ENCODE results near the gene SPATA31D1. TPM values are rescaled to one million over a fixed set of nuclear protein-coding genes. Genes with fewer than 3 reads are reported as not detected.
"Not testable (repeated sequence)": the region's sequence is repeated elsewhere in the genome, so short reads cannot be mapped to it uniquely, and the experiment has no call there.

The SPATA31D1 gene
- not detected for total RNA-seq (2021; ENCODE audit: unreplicated experiment)
- not detected in 2 replicates for polyA plus RNA-seq (2012)
- not detected for Bru-seq, nascent RNA
- BruChase-seq, experiment 1, labeled RNA remaining after a 6-hour chase: not detected
- BruChase-seq, experiment 2, labeled RNA remaining after a 2-hour chase: percentile 16 among the genes with signal in this experiment
- long read RNA-seq: 0 reads

- CTCF ChIA-PET; H3K27me3 ChIP-seq (ENCODE audit: insufficient read depth, low read length); H3K9me3 ChIP-seq (ENCODE audit: control insufficient read depth in 1 of 2, insufficient read depth in 1 of 2, low read depth in 1 of 2, low read length in 2 of 2); POLR2A ChIA-PET; H3K4me1 ChIP-seq (ENCODE audit: control insufficient read depth in 1 of 2, insufficient read depth in 2 of 2, low read length in 2 of 2); H4K20me1 ChIP-seq (ENCODE audit: insufficient read depth); H3K27ac ChIP-seq (ENCODE audit: low read depth, low read length); RAD21 ChIA-PET (ENCODE audit: low non-redundant PET in 1 of 2, low total read pairs in 2 of 2, uncharacterized antibody in 2 of 2, unreplicated experiment in 2 of 2); H3K4me2 ChIP-seq (ENCODE audit: low read length); H2AFZ ChIP-seq (ENCODE audit: low read depth, low read length, poor library complexity, severe bottlenecking); intact Hi-C loops (cut with micrococcal nuclease); H3K4me3 ChIP-seq (replicated peaks in 1 of 2; ENCODE audit: low read depth in 1 of 2, low read length in 2 of 2); H3K9me2 ChIP-seq (ENCODE audit: insufficient read depth); BruUV-seq (replicated peaks); H3K9ac ChIP-seq (ENCODE audit: low read length); ATAC-seq; H3K79me2 ChIP-seq (ENCODE audit: insufficient read depth, low read length); H3K36me3 ChIP-seq (ENCODE audit: control insufficient read depth in 1 of 2, insufficient read depth in 2 of 2, low read length in 2 of 2); DNase-seq (ENCODE audit: low read depth, low spot score): not testable (repeated sequence)
Observed at GRCh38 chr9:81988472-81988871, at the start of gene SPATA31D1. SPATA31D1 (plus strand) TSS chr9:81988772; CDS start chr9:81988819, 47 bp downstream.

DNA sequence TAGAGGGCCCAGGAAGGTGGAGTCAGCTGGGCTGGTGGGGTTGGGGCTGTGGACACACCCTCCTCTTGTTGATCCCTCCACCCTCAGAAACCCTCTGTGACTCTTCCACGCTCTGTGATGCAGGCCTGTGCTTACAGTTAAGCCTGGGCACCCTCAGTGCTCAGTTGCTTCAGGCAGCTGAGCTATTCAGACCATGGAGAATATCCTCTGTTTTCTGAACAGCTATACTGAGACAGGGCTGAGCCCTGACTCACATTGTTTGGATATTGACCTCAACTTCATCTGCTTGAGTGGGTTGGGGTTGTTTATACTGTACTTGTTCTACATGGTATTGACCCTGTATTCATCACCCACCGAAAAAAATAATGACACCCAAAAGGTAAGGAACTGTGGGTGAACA is 45.2 kb upstream of the SPATA31D1 start, which contains the start of gene SPATA31D3:
Gene SPATA31D3 (plus strand): TSS at position 108 of the 400 bp plus-strand sequence. CDS start 86 bp downstream, at position 194.
- H3K4me2 ChIP-seq (ENCODE audit: low read length); RAD21 ChIA-PET (ENCODE audit: low non-redundant PET in 1 of 2, low total read pairs in 2 of 2, uncharacterized antibody in 2 of 2, unreplicated experiment in 2 of 2); H4K20me1 ChIP-seq (ENCODE audit: insufficient read depth); ATAC-seq; H3K9me3 ChIP-seq (ENCODE audit: control insufficient read depth in 1 of 2, insufficient read depth in 1 of 2, low read depth in 1 of 2, low read length in 2 of 2); DNase-seq (ENCODE audit: low read depth, low spot score); H3K27me3 ChIP-seq (ENCODE audit: insufficient read depth, low read length); intact Hi-C loops (cut with micrococcal nuclease); H3K9ac ChIP-seq (ENCODE audit: low read length); CTCF ChIA-PET; H3K79me2 ChIP-seq (ENCODE audit: insufficient read depth, low read length); H3K4me3 ChIP-seq (replicated peaks in 1 of 2; ENCODE audit: low read depth in 1 of 2, low read length in 2 of 2); H3K27ac ChIP-seq (ENCODE audit: low read depth, low read length); H3K9me2 ChIP-seq (ENCODE audit: insufficient read depth); BruUV-seq (replicated peaks); H3K36me3 ChIP-seq (ENCODE audit: control insufficient read depth in 1 of 2, insufficient read depth in 2 of 2, low read length in 2 of 2); H3K4me1 ChIP-seq (ENCODE audit: control insufficient read depth in 1 of 2, insufficient read depth in 2 of 2, low read length in 2 of 2); H2AFZ ChIP-seq (ENCODE audit: low read depth, low read length, poor library complexity, severe bottlenecking); POLR2A ChIA-PET: not testable (repeated sequence)

DNA sequence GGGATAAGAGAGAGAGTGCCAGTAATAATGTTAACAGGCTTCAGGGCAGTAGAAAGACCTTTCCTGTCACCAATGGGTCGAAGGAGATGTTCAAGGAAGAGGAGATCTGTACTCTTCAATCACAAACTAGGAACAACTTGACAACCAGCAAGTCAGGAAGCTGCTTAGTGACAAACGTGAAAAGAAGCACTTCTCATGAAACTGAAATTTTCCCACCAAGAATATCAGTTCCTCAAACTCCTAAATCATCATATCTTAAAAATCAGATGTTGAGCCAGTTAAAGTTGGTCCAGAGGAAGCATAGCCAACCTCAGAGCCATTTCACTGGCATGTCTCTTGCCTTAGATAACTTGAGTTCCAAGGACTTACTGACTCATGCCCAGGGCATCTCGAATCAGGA is 39.9 kb upstream of the SPATA31D1 start:
- H3K27ac ChIP-seq (ENCODE audit: low read depth, low read length); H4K20me1 ChIP-seq (ENCODE audit: insufficient read depth); H3K4me1 ChIP-seq (ENCODE audit: control insufficient read depth in 1 of 2, insufficient read depth in 2 of 2, low read length in 2 of 2); H3K79me2 ChIP-seq (ENCODE audit: insufficient read depth, low read length); H3K4me2 ChIP-seq (ENCODE audit: low read length); DNase-seq (ENCODE audit: low read depth, low spot score); H3K27me3 ChIP-seq (ENCODE audit: insufficient read depth, low read length); H3K36me3 ChIP-seq (ENCODE audit: control insufficient read depth in 1 of 2, insufficient read depth in 2 of 2, low read length in 2 of 2); H3K9ac ChIP-seq (ENCODE audit: low read length); BruUV-seq (replicated peaks); H3K4me3 ChIP-seq (replicated peaks in 1 of 2; ENCODE audit: low read depth in 1 of 2, low read length in 2 of 2); RAD21 ChIA-PET (ENCODE audit: low non-redundant PET in 1 of 2, low total read pairs in 2 of 2, uncharacterized antibody in 2 of 2, unreplicated experiment in 2 of 2); CTCF ChIA-PET; intact Hi-C loops (cut with micrococcal nuclease); H3K9me2 ChIP-seq (ENCODE audit: insufficient read depth); POLR2A ChIA-PET; H3K9me3 ChIP-seq (ENCODE audit: control insufficient read depth in 1 of 2, insufficient read depth in 1 of 2, low read depth in 1 of 2, low read length in 2 of 2); H2AFZ ChIP-seq (ENCODE audit: low read depth, low read length, poor library complexity, severe bottlenecking); ATAC-seq: not testable (repeated sequence)

All from HCT116 (cell line).